IMR-90 (cell line): ENCODE results near the gene SHC2. TPM values are rescaled to one million over a fixed set of nuclear protein-coding genes. Genes with fewer than 3 reads are reported as not detected.

ENCODE experiments used
- ATAC-seq: fragments of 200-7000 bp; cut with Tn5 transposase; 2 replicates; pipeline ENCODE4 v1.9.1; 2020; ENCODE audit warnings: low read depth, mild to moderate bottlenecking, moderate library complexity
- BruUV-seq: library from RNA; stranded (reverse); fragments of 400-500 nt; replicated peaks from 2 replicates; lab custom pipeline; 2021; lab: Mats Ljungman, UMichigan
- CTCF ChIA-PET: fragments of 300-600 bp; formaldehyde crosslinking; extraction: SDS; loops from one replicate; lab custom pipeline; 2021; ENCODE audit warnings: antibody characterized with exemption; lab: Yijun Ruan, JAX
- POLR2A ChIA-PET: fragments of 300-600 bp; sonication (Branson Sonifier 250); formaldehyde crosslinking; loops from one replicate; lab custom pipeline; 2022; ENCODE audit warnings: antibody characterized with exemption; ENCODE audit not compliant: unreplicated experiment; lab: Charles Lee
- DNase-seq: peaks from one replicate; pipeline ENCODE4 v3.0.0; 2013
- H2AFZ ChIP-seq: replicated peaks from 2 replicates; pipeline ENCODE3; 2013; ENCODE audit warnings: low read length, mild to moderate bottlenecking; ENCODE audit not compliant: poor library complexity
- H2AK5ac ChIP-seq: 2 replicates; pipeline ENCODE4 v1.6.1; 2013; ENCODE audit warnings: low read depth, low read length, inconsistent platforms
- H2AK9ac ChIP-seq: replicated peaks from 2 replicates; pipeline ENCODE3; 2013; ENCODE audit warnings: mild to moderate bottlenecking, low read depth, low read length, moderate library complexity; ENCODE audit not compliant: poor library complexity
- H2BK120ac ChIP-seq: 2 replicates; pipeline ENCODE4 v1.6.1; 2013; ENCODE audit warnings: low read depth, low read length, inconsistent platforms
- H2BK15ac ChIP-seq: 3 replicates; pipeline ENCODE4 v1.6.1; 2013; ENCODE audit warnings: low read depth, low read length, inconsistent platforms
- H2BK20ac ChIP-seq: 2 replicates; pipeline ENCODE4 v1.6.1; 2013; ENCODE audit warnings: low read depth, mild to moderate bottlenecking, inconsistent platforms, low read length, moderate library complexity
- H2BK5ac ChIP-seq: 2 replicates; pipeline ENCODE4 v1.6.1; 2013; ENCODE audit warnings: mild to moderate bottlenecking, low read depth, low read length, inconsistent platforms; ENCODE audit not compliant: poor library complexity, severe bottlenecking
- H3K14ac ChIP-seq: replicated peaks from 2 replicates; pipeline ENCODE4 v1.6.1; 2013; ENCODE audit warnings: low read depth, low read length, inconsistent platforms
- H3K18ac ChIP-seq: 2 replicates; pipeline ENCODE4 v1.6.1; 2013; ENCODE audit warnings: low read depth, low read length, control low read depth
- H3K23ac ChIP-seq: 2 replicates; pipeline ENCODE4 v1.6.1; 2013; ENCODE audit warnings: low read depth, low read length, inconsistent platforms
- H3K27ac ChIP-seq: 2 replicates; pipeline ENCODE4 v1.5.1; 2013; ENCODE audit warnings: mild to moderate bottlenecking, control low read depth, low read length; ENCODE audit not compliant: insufficient read depth
- H3K27me3 ChIP-seq: 2 replicates; pipeline ENCODE4 v1.6.1; 2013; ENCODE audit warnings: low read length; ENCODE audit not compliant: control insufficient read depth, insufficient read depth
- H3K36me3 ChIP-seq: 2 replicates; pipeline ENCODE4 v1.6.1; 2013; ENCODE audit warnings: low read length, mixed read lengths; ENCODE audit not compliant: control insufficient read depth, insufficient read depth
- H3K4ac ChIP-seq: 2 replicates; pipeline ENCODE4 v1.6.1; 2013; ENCODE audit warnings: low read depth, low read length, inconsistent platforms
- H3K4me1 ChIP-seq: 2 replicates; pipeline ENCODE4 v1.6.1; 2013; ENCODE audit warnings: low read length, mixed read lengths; ENCODE audit not compliant: control insufficient read depth, insufficient read depth
- H3K4me2 ChIP-seq: 2 replicates; pipeline ENCODE4 v1.6.1; 2013; ENCODE audit warnings: low read depth, mild to moderate bottlenecking, control low read depth, low read length, moderate library complexity
- H3K4me3 ChIP-seq: 2 replicates; pipeline ENCODE4 v1.5.1; 2013; ENCODE audit warnings: low read depth, mild to moderate bottlenecking, control low read depth, low read length, moderate library complexity; ENCODE audit not compliant: insufficient read depth
- H3K56ac ChIP-seq: 2 replicates; pipeline ENCODE4 v1.6.1; 2013; ENCODE audit warnings: low read length, inconsistent platforms; ENCODE audit not compliant: insufficient read depth; ENCODE audit errors: extremely low read depth
- H3K79me1 ChIP-seq, 2 experiments: 2 replicates each; pipeline ENCODE4 v1.6.1; 2013; ENCODE audit warnings: low read length in 2 of 2, inconsistent platforms in 1 of 2, low read depth in 1 of 2
- H3K9ac ChIP-seq: 2 replicates; pipeline ENCODE4 v1.6.1; 2013; ENCODE audit warnings: low read depth, low read length, control low read depth
- H3K9me1 ChIP-seq: 2 replicates; pipeline ENCODE4 v1.6.1; 2013; ENCODE audit warnings: low read length, inconsistent platforms; ENCODE audit not compliant: insufficient read depth
- H3K9me3 ChIP-seq: 2 replicates; pipeline ENCODE4 v1.6.1; 2013; ENCODE audit warnings: low read length; ENCODE audit not compliant: control insufficient read depth, insufficient read depth
- H4K20me1 ChIP-seq: 2 replicates; pipeline ENCODE4 v1.6.1; 2013; ENCODE audit warnings: low read length, inconsistent platforms; ENCODE audit not compliant: insufficient read depth
- H4K5ac ChIP-seq: 2 replicates; pipeline ENCODE4 v1.6.1; 2013; ENCODE audit warnings: mild to moderate bottlenecking, low read depth, low read length, control low read depth
- H4K8ac ChIP-seq, 2 experiments: 2 replicates each; pipeline ENCODE4 v1.6.1; 2013; ENCODE audit warnings: low read depth in 2 of 2, low read length in 2 of 2, control low read depth in 1 of 2, inconsistent platforms in 1 of 2
- H4K91ac ChIP-seq: 2 replicates; pipeline ENCODE4 v1.6.1; 2013; ENCODE audit warnings: low read depth, low read length, inconsistent platforms; ENCODE audit not compliant: insufficient read depth
- BHLHE40 ChIP-seq: fragments of 150-350 bp; IDR thresholded peaks from 2 replicates; pipeline ENCODE4 v1.6.1; 2016; ENCODE audit warnings: mild to moderate bottlenecking, low read depth, low read length
- CEBPB ChIP-seq: IDR thresholded peaks from 2 replicates; pipeline ENCODE4 v1.6.1; 2012; ENCODE audit warnings: low read depth, low read length, improper control_type of control experiment
- CHD1 ChIP-seq: IDR thresholded peaks from 2 replicates; pipeline ENCODE4 v1.6.1; 2012; ENCODE audit warnings: low read depth, low read length, improper control_type of control experiment
- CTCF ChIP-seq: conservative IDR thresholded peaks from 2 replicates; pipeline ENCODE4 v1.5.1; 2012; ENCODE audit warnings: mild to moderate bottlenecking, low read depth, low read length, improper control_type of control experiment
- FOS ChIP-seq: fragments of 150-350 bp; IDR thresholded peaks from 2 replicates; pipeline ENCODE4 v1.6.1; 2016; ENCODE audit warnings: low read depth, low read length
- MAZ ChIP-seq: IDR thresholded peaks from 2 replicates; pipeline ENCODE4 v1.6.1; 2012; ENCODE audit warnings: low read depth, mild to moderate bottlenecking, low read length, improper control_type of control experiment, moderate library complexity, borderline replicate concordance
- MXI1 ChIP-seq: IDR thresholded peaks from 2 replicates; pipeline ENCODE4 v1.6.1; 2012; ENCODE audit warnings: low read depth, mild to moderate bottlenecking, low read length, moderate library complexity, borderline replicate concordance
- NFE2L2 ChIP-seq: fragments of 150-350 bp; IDR thresholded peaks from 2 replicates; pipeline ENCODE4 v1.6.1; 2016; ENCODE audit warnings: low read depth, mild to moderate bottlenecking, low read length
- POLR2A ChIP-seq: IDR thresholded peaks from 2 replicates; pipeline ENCODE4 v1.6.1; 2012; ENCODE audit warnings: mild to moderate bottlenecking, low read depth, low read length
- RAD21 ChIP-seq: IDR thresholded peaks from 2 replicates; pipeline ENCODE4 v1.6.1; 2012; ENCODE audit warnings: low read length, improper control_type of control experiment
- RCOR1 ChIP-seq: IDR thresholded peaks from 2 replicates; pipeline ENCODE4 v1.6.1; 2012; ENCODE audit warnings: mild to moderate bottlenecking, low read length, improper control_type of control experiment; ENCODE audit not compliant: insufficient replicate concordance
- RFX5 ChIP-seq: IDR thresholded peaks from 2 replicates; pipeline ENCODE4 v1.8.0; 2012; ENCODE audit warnings: low read depth, mild to moderate bottlenecking, low read length, moderate library complexity
- SMC3 ChIP-seq: fragments of 150-350 bp; IDR thresholded peaks from 2 replicates; pipeline ENCODE4 v1.6.1; 2016; ENCODE audit warnings: low read depth, mild to moderate bottlenecking, antibody characterized with exemption, low read length, moderate library complexity
- WGBS, 2 experiments: methylation state at CpG; one replicate each; pipeline versions ENCODE4 v1.1.5 to v1.1.7; 2013; ENCODE audit warnings: missing lambda C conversion rate in 2 of 2; ENCODE audit not compliant: insufficient read length in 1 of 2; ENCODE audit errors: extremely low coverage in 2 of 2; 5-methylcytosine and 5-hydroxymethylcytosine counted together
- dilution Hi-C: fragments of 300-500 bp; cut with HindIII; formaldehyde crosslinking; loops from one replicate; pipeline ENCODE4 v1.14.3; 2018; ENCODE audit warnings: low sequenced_read_pairs; ENCODE audit not compliant: unreplicated experiment
- in situ Hi-C: fragments of 300-500 bp; cut with MboI; formaldehyde crosslinking; loops from 3 replicates; pipeline ENCODE4 v1.14.3; 2019; ENCODE audit warnings: low sequenced_read_pairs, inconsistent platforms, mixed read lengths
- intact Hi-C: fragments of 100-400 bp; cut with micrococcal nuclease; formaldehyde crosslinking; loops from 2 replicates; pipeline ENCODE4 v1.10.0; 2022
- polyA plus RNA-seq, 3 experiments: library from polyadenylated mRNA; depleted of rRNA; stranded (reverse); fragments of >200 nt; gene quantifications; 2 replicates each; pipeline ENCODE4 v1.2.3, GENCODE V29; 2012; ENCODE audit warnings: low replicate concordance in 1 of 3
- total RNA-seq: library from RNA; depleted of rRNA; stranded (reverse); fragments of >200 nt; gene quantifications from 2 replicates; pipeline ENCODE4 v1.2.3, GENCODE V29; 2012
- TF ChIP-seq, protein P1 (sequence below): fragments of 150-350 bp; IDR thresholded peaks from 2 replicates; pipeline ENCODE4 v1.6.1; 2017; ENCODE audit warnings: mild to moderate bottlenecking, antibody characterized with exemption, low read length, low read depth
- TF ChIP-seq, protein P2 (sequence below): fragments of 150-350 bp; IDR thresholded peaks from 2 replicates; pipeline ENCODE4 v1.6.1; 2016; ENCODE audit warnings: low read depth, mild to moderate bottlenecking, low read length, moderate library complexity, borderline replicate concordance

SHC2 gene
- total and polyA plus RNA-seq, 2 of the 4 experiments (the other 2 are of a cell fraction) = 0.68 TPM; not detected in 1

DNA sequence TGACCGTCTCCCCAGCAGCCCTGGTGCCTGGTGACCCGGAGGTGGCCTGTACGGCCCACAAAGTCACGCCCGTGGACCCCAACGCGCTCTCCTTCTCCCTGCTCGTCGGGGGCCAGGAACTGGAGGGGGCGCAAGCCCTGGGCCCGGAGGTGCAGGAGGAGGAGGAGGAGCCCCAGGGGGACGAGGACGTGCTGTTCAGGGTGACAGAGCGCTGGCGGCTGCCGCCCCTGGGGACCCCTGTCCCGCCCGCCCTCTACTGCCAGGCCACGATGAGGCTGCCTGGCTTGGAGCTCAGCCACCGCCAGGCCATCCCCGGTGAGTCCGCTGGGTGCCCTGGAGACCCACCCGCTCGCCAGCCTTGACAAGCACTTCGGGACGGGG is 37.7 kb upstream of the SHC2 start:
- Histone ChIP-seq H3K36me3 (no peaks in the 10 kb centered on the region), H3K27me3 (peaks cover 32% of the 10 kb centered on the region), H4K8ac (no peak overlapping the region), H3K4ac (no peak overlapping the region), H2AFZ (peak overlapping the region; percentile 27), H2BK120ac (no peak overlapping the region), H3K27ac (no peak overlapping the region), H3K9me1 (no peaks in the 10 kb centered on the region), H3K18ac (no peak overlapping the region), H3K9me3 (no peaks in the 10 kb centered on the region), H3K23ac (no peak overlapping the region), H4K5ac (no peak overlapping the region), H2AK9ac (no peak overlapping the region), H2AK5ac (no peak overlapping the region), H2BK20ac (no peak overlapping the region), H3K14ac (no peak overlapping the region), H4K91ac (no peak overlapping the region), H3K4me3 (no peak overlapping the region), H3K4me2 (no peak overlapping the region), H2BK15ac (no peak overlapping the region), H3K9ac (no peak overlapping the region), H3K79me1 (no peaks in the 10 kb centered on the region), H3K56ac (no peak overlapping the region), H2BK5ac (no peak overlapping the region), H3K4me1 (no peaks in the 10 kb centered on the region; the same call in 1 of the 2 replicates), H4K20me1 (no peaks in the 10 kb centered on the region)
- CTCF ChIA-PET = no interaction called here
- dilution Hi-C loops = no loop called here
- TF ChIP-seq, protein P1, sequence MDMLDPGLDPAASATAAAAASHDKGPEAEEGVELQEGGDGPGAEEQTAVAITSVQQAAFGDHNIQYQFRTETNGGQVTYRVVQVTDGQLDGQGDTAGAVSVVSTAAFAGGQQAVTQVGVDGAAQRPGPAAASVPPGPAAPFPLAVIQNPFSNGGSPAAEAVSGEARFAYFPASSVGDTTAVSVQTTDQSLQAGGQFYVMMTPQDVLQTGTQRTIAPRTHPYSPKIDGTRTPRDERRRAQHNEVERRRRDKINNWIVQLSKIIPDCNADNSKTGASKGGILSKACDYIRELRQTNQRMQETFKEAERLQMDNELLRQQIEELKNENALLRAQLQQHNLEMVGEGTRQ = no peak
- TF ChIP-seq CTCF (no peak), POLR2A (no peak), RAD21 (no peak), SMC3 (no peak), CEBPB (no peak), MXI1 (no peak), FOS (no peak), RCOR1 (no peak), BHLHE40 (no peak), RFX5 (no peak), CHD1 (no peak), NFE2L2 (no peak), MAZ (no peak)
- TF ChIP-seq, protein P2, sequence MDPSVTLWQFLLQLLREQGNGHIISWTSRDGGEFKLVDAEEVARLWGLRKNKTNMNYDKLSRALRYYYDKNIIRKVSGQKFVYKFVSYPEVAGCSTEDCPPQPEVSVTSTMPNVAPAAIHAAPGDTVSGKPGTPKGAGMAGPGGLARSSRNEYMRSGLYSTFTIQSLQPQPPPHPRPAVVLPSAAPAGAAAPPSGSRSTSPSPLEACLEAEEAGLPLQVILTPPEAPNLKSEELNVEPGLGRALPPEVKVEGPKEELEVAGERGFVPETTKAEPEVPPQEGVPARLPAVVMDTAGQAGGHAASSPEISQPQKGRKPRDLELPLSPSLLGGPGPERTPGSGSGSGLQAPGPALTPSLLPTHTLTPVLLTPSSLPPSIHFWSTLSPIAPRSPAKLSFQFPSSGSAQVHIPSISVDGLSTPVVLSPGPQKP = no peak
- POLR2A ChIA-PET = no interaction called here
- ATAC-seq (no peak), DNase-seq (no peak)
- intact Hi-C loops = no loop called here
- WGBS, 2 experiments = 9% methylated on average over 8 of the region's 26 CpGs; no CpG with 5 or more reads in 1 of the 2 experiments
- in situ Hi-C loops = no loop called here
- BruUV-seq = no TSS peak
